Renal cortex interstitium (tissue), 11 donors: ENCODE results near the gene IHH. TPM values are rescaled to one million over a fixed set of nuclear protein-coding genes. Genes with fewer than 3 reads are reported as not detected.

ENCODE experiments used
- DNase-seq, 11 donors: peaks; one replicate each; pipeline ENCODE4 v3.0.0-alpha.2; 2013; ENCODE audit warnings: low read depth in 9 of 11, low spot score in 4 of 11; ENCODE audit errors: extremely low read depth in 1 of 11
- polyA plus RNA-seq, 3 donors: library from polyadenylated mRNA; unstranded; fragments of 120-200 nt; gene quantifications; one replicate each; pipeline ENCODE4 v1.2.1, GENCODE V29; 2013; ENCODE audit not compliant: insufficient read length in 3 of 3

Gene IHH
- polyA plus RNA-seq, 3 donors = 1.3 to 2.8 (median 2.0) TPM

GRCh38 chr2:219081096-219081495, 20.4 kb upstream of the IHH start:
- no peak for DNase-seq

- no peak for DNase-seq
Measured at GRCh38 chr2:219079417-219079816, 18.7 kb upstream of the IHH start.

- no peak for DNase-seq
Measured at GRCh38 chr2:219078951-219079350, 18.2 kb upstream of the IHH start.

- DNase-seq = no peak
Measured at GRCh38 chr2:219078126-219078525, 17.4 kb upstream of the IHH start.

- no peak for DNase-seq
Measured at GRCh38 chr2:219076253-219076652, 15.5 kb upstream of the IHH start.

- DNase-seq = peak in 9 of 11 donors; percentile 35 to 64 (median 49)
Measured at GRCh38 chr2:219073413-219074129, 12.8 kb upstream of the IHH start.

- DNase-seq = no peak
Measured at GRCh38 chr2:219072741-219073250, 12.1 kb upstream of the IHH start.

- no peak for DNase-seq
Measured at GRCh38 chr2:219071131-219071816, 10.6 kb upstream of the IHH start.

GRCh38 chr2:219065484-219065883, 4.8 kb upstream of the IHH start:
- no peak for DNase-seq

- DNase-seq = no peak
Measured at GRCh38 chr2:219062081-219062480, 1.4 kb upstream of the IHH start.

- DNase-seq = no peak
Measured at GRCh38 chr2:219059725-219060682, 717 bp downstream of the IHH start.

GRCh38 chr2:219059375-219059724, 1.4 kb downstream of the IHH start:
- DNase-seq = no peak

GRCh38 chr2:219058541-219059374, 2.0 kb downstream of the IHH start:
- DNase-seq = peak in 1 of 11 donors; percentile 41

GRCh38 chr2:219057709-219058540, 2.8 kb downstream of the IHH start:
- DNase-seq = peak in 5 of 11 donors; percentile 32 to 59 (median 56)

GRCh38 chr2:219056896-219057708, 3.6 kb downstream of the IHH start:
- DNase-seq = no peak

- no peak for DNase-seq
Measured at GRCh38 chr2:219056176-219056895, 4.4 kb downstream of the IHH start.
